Neural cell (in vitro differentiated cells): Measurements from ENCODE around the gene LIN9. TPM values are rescaled to one million over a fixed set of nuclear protein-coding genes. Genes with fewer than 3 reads are reported as not detected.

ENCODE experiments used
- H2AFZ ChIP-seq: fragments of 200-600, 300-800 bp; sonication (generic), shearing (Covaris generic); 2 replicates; pipeline ENCODE4 v1.6.0; 2014; ENCODE audit warnings: low read depth, mild to moderate bottlenecking, antibody characterized with exemption, low read length, moderate library complexity
- H3F3A ChIP-seq: fragments of 200-600 bp; shearing (Covaris generic); 2 replicates; pipeline ENCODE4 v1.6.1; 2016; ENCODE audit warnings: mild to moderate bottlenecking, moderate library complexity, mixed read lengths, antibody characterized with exemption, low read length; ENCODE audit not compliant: insufficient read depth, poor library complexity, severe bottlenecking
- H3K27ac ChIP-seq: fragments of 200-600, 300-800 bp; sonication (generic), shearing (Covaris generic); 2 replicates; pipeline ENCODE4 v1.5.1; 2014; ENCODE audit warnings: mild to moderate bottlenecking, low read length, moderate library complexity
- H3K27me3 ChIP-seq: fragments of 300-800, 200-600 bp; sonication (generic), shearing (Covaris generic); 2 replicates; pipeline ENCODE4 v1.6.0; 2014; ENCODE audit warnings: mild to moderate bottlenecking, low read depth, low read length, moderate library complexity; ENCODE audit not compliant: insufficient read depth
- H3K36me3 ChIP-seq: fragments of 300-800, 200-600 bp; sonication (generic), shearing (Covaris generic); 2 replicates; pipeline ENCODE4 v1.5.1; 2014; ENCODE audit warnings: mild to moderate bottlenecking, antibody characterized with exemption, low read length, moderate library complexity; ENCODE audit not compliant: insufficient read depth
- H3K4me2 ChIP-seq: fragments of 300-800, 200-600 bp; sonication (generic), shearing (Covaris generic); 2 replicates; pipeline ENCODE4 v1.6.0; 2014; ENCODE audit warnings: mild to moderate bottlenecking, low read length
- H3K4me3 ChIP-seq: fragments of 300-800, 200-600 bp; sonication (generic), shearing (Covaris generic); 2 replicates; pipeline ENCODE4 v1.5.1; 2014; ENCODE audit warnings: mild to moderate bottlenecking, low read length, moderate library complexity
- H3K79me2 ChIP-seq: fragments of 200-600 bp; shearing (Covaris generic); replicated peaks from 2 replicates; pipeline ENCODE4 v1.6.0; 2014; ENCODE audit warnings: mild to moderate bottlenecking, low read length, moderate library complexity; ENCODE audit not compliant: insufficient read depth
- H3K9ac ChIP-seq: fragments of 300-800, 200-600 bp; sonication (generic), shearing (Covaris generic); 2 replicates; pipeline ENCODE4 v1.6.1; 2016; ENCODE audit warnings: mild to moderate bottlenecking, low read length, mixed read lengths
- H3K9me2 ChIP-seq: fragments of 200-600 bp; shearing (Covaris generic); 2 replicates; pipeline ENCODE4 v1.6.1; 2016; ENCODE audit warnings: mild to moderate bottlenecking, low read length, mixed read lengths; ENCODE audit not compliant: insufficient read depth
- H3K9me3 ChIP-seq: fragments of 200-600, 300-800 bp; sonication (generic), shearing (Covaris generic); 2 replicates; pipeline ENCODE4 v1.6.1; 2016; ENCODE audit warnings: mild to moderate bottlenecking, mixed run types, low read length, moderate library complexity, mixed read lengths
- H4K20me1 ChIP-seq: fragments of 200-600 bp; shearing (Covaris generic); 2 replicates; pipeline ENCODE4 v1.6.1; 2016; ENCODE audit warnings: mild to moderate bottlenecking, mixed run types; ENCODE audit not compliant: insufficient read depth
- EP300 ChIP-seq: fragments of 450-650 bp; conservative IDR thresholded peaks from 2 replicates; pipeline ENCODE4 v1.6.1; 2014; ENCODE audit warnings: antibody characterized with exemption, mild to moderate bottlenecking, moderate library complexity; ENCODE audit not compliant: poor library complexity, severe bottlenecking
- EZH2 ChIP-seq: fragments of 200-600, 300-800 bp; shearing (Covaris generic), sonication (generic); IDR thresholded peaks from 2 replicates; pipeline ENCODE4 v1.6.1; 2014; ENCODE audit warnings: antibody characterized with exemption, low read length, borderline replicate concordance, mild to moderate bottlenecking; ENCODE audit not compliant: insufficient read depth, poor library complexity, severe bottlenecking
- MXI1 ChIP-seq: fragments of 450-650 bp; conservative IDR thresholded peaks from 2 replicates; pipeline ENCODE4 v1.6.1; 2014; ENCODE audit warnings: antibody characterized with exemption, mild to moderate bottlenecking; ENCODE audit not compliant: poor library complexity, severe bottlenecking
- POLR2AphosphoS5 ChIP-seq: IDR thresholded peaks from 2 replicates; pipeline ENCODE4 v1.6.1; 2012
- RAD21 ChIP-seq: fragments of 450-650 bp; conservative IDR thresholded peaks from 2 replicates; pipeline ENCODE4 v1.6.1; 2014; ENCODE audit warnings: antibody characterized with exemption, mild to moderate bottlenecking, moderate library complexity
- SMC3 ChIP-seq: fragments of 450-650 bp; conservative IDR thresholded peaks from 2 replicates; pipeline ENCODE4 v1.6.1; 2014; ENCODE audit warnings: antibody characterized with exemption, mild to moderate bottlenecking, moderate library complexity; ENCODE audit not compliant: poor library complexity
- TAF1 ChIP-seq: IDR thresholded peaks from 2 replicates; pipeline ENCODE4 v1.6.1; 2012; ENCODE audit warnings: low read depth
- polyA plus RNA-seq: library from polyadenylated mRNA; depleted of rRNA; stranded (reverse); fragments of >200 nt; gene quantifications from 2 replicates; pipeline ENCODE4 v1.2.3, GENCODE V29; 2014
- TF ChIP-seq, protein P1 (sequence below): fragments of 450-650 bp; IDR thresholded peaks from 2 replicates; pipeline ENCODE4 v1.5.1; 2014; ENCODE audit warnings: antibody characterized with exemption, mild to moderate bottlenecking, moderate library complexity; ENCODE audit not compliant: poor library complexity, severe bottlenecking
- TF ChIP-seq, protein P2 (sequence below): IDR thresholded peaks from 2 replicates; pipeline ENCODE4 v1.6.1; 2012; ENCODE audit warnings: borderline replicate concordance

Gene LIN9
- polyA plus RNA-seq, 1 donor from 2014 or later: 11.9 TPM

DNA sequence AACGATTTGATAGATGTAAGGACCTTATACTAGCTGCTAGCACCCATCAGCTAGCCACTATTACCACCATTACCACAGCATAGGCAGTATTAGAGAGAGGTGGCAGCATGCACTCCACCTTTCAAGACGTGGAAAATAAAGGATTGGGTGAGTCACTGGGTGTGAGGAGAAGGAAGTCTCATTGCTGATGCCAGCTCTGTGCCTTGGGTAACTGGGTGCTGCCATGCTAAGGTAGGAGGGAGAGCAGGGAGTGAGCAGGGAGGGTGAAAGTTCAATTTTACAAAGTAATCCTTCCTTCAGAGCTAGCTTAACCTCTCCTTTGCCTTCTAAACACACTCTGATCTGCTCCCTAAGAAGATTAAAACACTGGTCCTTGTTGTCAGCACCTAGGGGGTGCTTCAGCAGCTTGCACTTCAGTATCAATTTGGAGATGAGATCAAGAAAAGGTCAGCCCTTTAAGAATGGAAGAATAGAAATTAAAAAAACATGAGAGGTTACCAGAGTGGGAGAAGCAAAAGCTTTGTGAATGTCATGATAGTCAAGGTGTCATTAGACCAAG is 1.8 kb upstream of the LIN9 start:
- no peak for TF ChIP-seq RAD21
- TF ChIP-seq POLR2AphosphoS5: no peak
- no peak for TF ChIP-seq MXI1
- TF ChIP-seq EZH2: no peak
- TF ChIP-seq, protein P1, sequence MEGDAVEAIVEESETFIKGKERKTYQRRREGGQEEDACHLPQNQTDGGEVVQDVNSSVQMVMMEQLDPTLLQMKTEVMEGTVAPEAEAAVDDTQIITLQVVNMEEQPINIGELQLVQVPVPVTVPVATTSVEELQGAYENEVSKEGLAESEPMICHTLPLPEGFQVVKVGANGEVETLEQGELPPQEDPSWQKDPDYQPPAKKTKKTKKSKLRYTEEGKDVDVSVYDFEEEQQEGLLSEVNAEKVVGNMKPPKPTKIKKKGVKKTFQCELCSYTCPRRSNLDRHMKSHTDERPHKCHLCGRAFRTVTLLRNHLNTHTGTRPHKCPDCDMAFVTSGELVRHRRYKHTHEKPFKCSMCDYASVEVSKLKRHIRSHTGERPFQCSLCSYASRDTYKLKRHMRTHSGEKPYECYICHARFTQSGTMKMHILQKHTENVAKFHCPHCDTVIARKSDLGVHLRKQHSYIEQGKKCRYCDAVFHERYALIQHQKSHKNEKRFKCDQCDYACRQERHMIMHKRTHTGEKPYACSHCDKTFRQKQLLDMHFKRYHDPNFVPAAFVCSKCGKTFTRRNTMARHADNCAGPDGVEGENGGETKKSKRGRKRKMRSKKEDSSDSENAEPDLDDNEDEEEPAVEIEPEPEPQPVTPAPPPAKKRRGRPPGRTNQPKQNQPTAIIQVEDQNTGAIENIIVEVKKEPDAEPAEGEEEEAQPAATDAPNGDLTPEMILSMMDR: no peak
- TF ChIP-seq, protein P2, sequence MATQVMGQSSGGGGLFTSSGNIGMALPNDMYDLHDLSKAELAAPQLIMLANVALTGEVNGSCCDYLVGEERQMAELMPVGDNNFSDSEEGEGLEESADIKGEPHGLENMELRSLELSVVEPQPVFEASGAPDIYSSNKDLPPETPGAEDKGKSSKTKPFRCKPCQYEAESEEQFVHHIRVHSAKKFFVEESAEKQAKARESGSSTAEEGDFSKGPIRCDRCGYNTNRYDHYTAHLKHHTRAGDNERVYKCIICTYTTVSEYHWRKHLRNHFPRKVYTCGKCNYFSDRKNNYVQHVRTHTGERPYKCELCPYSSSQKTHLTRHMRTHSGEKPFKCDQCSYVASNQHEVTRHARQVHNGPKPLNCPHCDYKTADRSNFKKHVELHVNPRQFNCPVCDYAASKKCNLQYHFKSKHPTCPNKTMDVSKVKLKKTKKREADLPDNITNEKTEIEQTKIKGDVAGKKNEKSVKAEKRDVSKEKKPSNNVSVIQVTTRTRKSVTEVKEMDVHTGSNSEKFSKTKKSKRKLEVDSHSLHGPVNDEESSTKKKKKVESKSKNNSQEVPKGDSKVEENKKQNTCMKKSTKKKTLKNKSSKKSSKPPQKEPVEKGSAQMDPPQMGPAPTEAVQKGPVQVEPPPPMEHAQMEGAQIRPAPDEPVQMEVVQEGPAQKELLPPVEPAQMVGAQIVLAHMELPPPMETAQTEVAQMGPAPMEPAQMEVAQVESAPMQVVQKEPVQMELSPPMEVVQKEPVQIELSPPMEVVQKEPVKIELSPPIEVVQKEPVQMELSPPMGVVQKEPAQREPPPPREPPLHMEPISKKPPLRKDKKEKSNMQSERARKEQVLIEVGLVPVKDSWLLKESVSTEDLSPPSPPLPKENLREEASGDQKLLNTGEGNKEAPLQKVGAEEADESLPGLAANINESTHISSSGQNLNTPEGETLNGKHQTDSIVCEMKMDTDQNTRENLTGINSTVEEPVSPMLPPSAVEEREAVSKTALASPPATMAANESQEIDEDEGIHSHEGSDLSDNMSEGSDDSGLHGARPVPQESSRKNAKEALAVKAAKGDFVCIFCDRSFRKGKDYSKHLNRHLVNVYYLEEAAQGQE: no peak
- TF ChIP-seq EP300: no peak
- TF ChIP-seq SMC3: no peak
- no peak for TF ChIP-seq TAF1
- Histone ChIP-seq H3K27ac (no peak overlapping the region), H3K27me3 (no peaks in the 10 kb centered on the region), H3F3A (no peaks in the 10 kb centered on the region), H3K36me3 (no peaks in the 10 kb centered on the region), H3K9me2 (no peaks in the 10 kb centered on the region), H2AFZ (no peak overlapping the region), H3K4me2 (no peak overlapping the region), H3K4me3 (no peak overlapping the region), H3K9ac (no peak overlapping the region), H3K9me3 (no peaks in the 10 kb centered on the region), H3K79me2 (peaks cover 19% of the 10 kb centered on the region), H4K20me1 (no peaks in the 10 kb centered on the region)

DNA sequence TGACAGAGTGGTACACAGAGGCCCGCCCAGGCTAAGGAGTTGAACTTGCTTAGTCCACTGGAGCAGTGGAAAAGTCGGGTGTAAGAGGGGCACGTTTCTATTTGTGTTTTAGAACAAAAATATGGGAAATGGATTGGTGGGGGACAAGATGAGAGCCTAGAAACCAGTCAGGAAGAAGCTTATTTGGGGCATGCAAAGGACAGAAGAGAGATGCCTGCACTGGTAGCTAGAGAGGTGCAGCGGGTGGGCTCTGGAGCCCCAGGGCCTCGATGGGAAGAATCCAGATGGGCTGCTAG is 1.2 kb upstream of the LIN9 start:
- H3K4me3 ChIP-seq: peak overlapping the region; percentile 85
- H3K36me3 ChIP-seq: no peaks in the 10 kb centered on the region
- H4K20me1 ChIP-seq: no peaks in the 10 kb centered on the region
- no peaks in the 10 kb centered on the region for H3K27me3 ChIP-seq
- H3K9me2 ChIP-seq: no peaks in the 10 kb centered on the region
- no peak overlapping the region for H2AFZ ChIP-seq
- H3K79me2 ChIP-seq: peaks cover 24% of the 10 kb centered on the region
- H3F3A ChIP-seq: no peaks in the 10 kb centered on the region
- H3K4me2 ChIP-seq: peak overlapping the region; percentile 94
- H3K27ac ChIP-seq: no peak overlapping the region
- TF ChIP-seq POLR2AphosphoS5 (no peak), TAF1 (no peak), EZH2 (no peak), EP300 (no peak), SMC3 (no peak), RAD21 (no peak), MXI1 (no peak)
- TF ChIP-seq, protein P2: no peak
- TF ChIP-seq, protein P1: no peak
- no peak overlapping the region for H3K9ac ChIP-seq
- H3K9me3 ChIP-seq: no peaks in the 10 kb centered on the region
